Cardiac muscle cell (in vitro differentiated cells and primary cell): ENCODE measurements around the gene PPM1D. TPM values are rescaled to one million over a fixed set of nuclear protein-coding genes. Genes with fewer than 3 reads are reported as not detected.
A peak's percentile ranks its signal among the peaks of the same experiment; 100 is the strongest.
"Not testable (repeated sequence)": the region's sequence is repeated elsewhere in the genome, so short reads cannot be mapped to it uniquely, and the experiment has no call there.

Experiments used
- DNase-seq, 2 donors: peaks; one replicate each; pipeline versions ENCODE4 v3.0.0 to v3.0.0-alpha.2; 2010 to 2017; ENCODE audit warnings: low read depth in 1 of 2, low spot score in 1 of 2
- H3K27ac ChIP-seq: fragments of 200-600 bp; sonication (generic); 2 replicates; pipeline ENCODE4 v1.5.1; 2016
- H3K27me3 ChIP-seq: fragments of 200-600 bp; sonication (generic); 2 replicates; pipeline ENCODE4 v1.6.0; 2016; ENCODE audit warnings: control low read depth
- H3K36me3 ChIP-seq: fragments of 200-600 bp; sonication (generic); 2 replicates; pipeline ENCODE4 v1.5.1; 2016; ENCODE audit warnings: control low read depth
- H3K4me1 ChIP-seq: fragments of 200-600 bp; sonication (generic); 2 replicates; pipeline ENCODE4 v1.8.1; 2017; ENCODE audit warnings: low read depth, mild to moderate bottlenecking, mixed run types
- H3K4me3 ChIP-seq: fragments of 200-600 bp; sonication (generic); 2 replicates; pipeline ENCODE4 v1.5.1; 2016; ENCODE audit warnings: mild to moderate bottlenecking
- H3K9me3 ChIP-seq: fragments of 200-600 bp; sonication (generic); 2 replicates; pipeline ENCODE4 v1.5.1; 2017; ENCODE audit warnings: low read depth, mild to moderate bottlenecking, control low read depth
- polyA plus RNA-seq: library from polyadenylated mRNA; unstranded; fragments of >200 nt; fragmentation: Nextera tagmentation; extraction: Ambion mirVana; gene quantifications from 2 replicates; pipeline ENCODE4 v1.2.1, GENCODE V29; 2016
- total RNA-seq: library from RNA; depleted of rRNA; stranded (reverse); fragments of >200 nt; gene quantifications from 2 replicates; pipeline ENCODE4 v1.2.3, GENCODE V29; 2016
- TF ChIP-seq, protein P1 (sequence below): IDR thresholded peaks from 2 replicates; pipeline ENCODE4 v1.5.1; 2012; ENCODE audit warnings: low read depth, mild to moderate bottlenecking, low read length

The PPM1D gene
- total and polyA plus RNA-seq, 2 experiments from 2014 or later, result 7.7 to 16.3 TPM

GRCh38 chr17:60610473-60610872 is 10.5 kb downstream of the PPM1D start:
- Histone ChIP-seq H3K36me3 (no peaks in the 10 kb centered on the region), H3K4me1 (peaks cover 3% of the 10 kb centered on the region), H3K4me3 (no peak overlapping the region), H3K27ac (no peak overlapping the region), H3K9me3 (no peaks in the 10 kb centered on the region), H3K27me3 (no peaks in the 10 kb centered on the region)
- DNase-seq, result peak in 1 of 2 donors; percentile 70
- TF ChIP-seq, protein P1, sequence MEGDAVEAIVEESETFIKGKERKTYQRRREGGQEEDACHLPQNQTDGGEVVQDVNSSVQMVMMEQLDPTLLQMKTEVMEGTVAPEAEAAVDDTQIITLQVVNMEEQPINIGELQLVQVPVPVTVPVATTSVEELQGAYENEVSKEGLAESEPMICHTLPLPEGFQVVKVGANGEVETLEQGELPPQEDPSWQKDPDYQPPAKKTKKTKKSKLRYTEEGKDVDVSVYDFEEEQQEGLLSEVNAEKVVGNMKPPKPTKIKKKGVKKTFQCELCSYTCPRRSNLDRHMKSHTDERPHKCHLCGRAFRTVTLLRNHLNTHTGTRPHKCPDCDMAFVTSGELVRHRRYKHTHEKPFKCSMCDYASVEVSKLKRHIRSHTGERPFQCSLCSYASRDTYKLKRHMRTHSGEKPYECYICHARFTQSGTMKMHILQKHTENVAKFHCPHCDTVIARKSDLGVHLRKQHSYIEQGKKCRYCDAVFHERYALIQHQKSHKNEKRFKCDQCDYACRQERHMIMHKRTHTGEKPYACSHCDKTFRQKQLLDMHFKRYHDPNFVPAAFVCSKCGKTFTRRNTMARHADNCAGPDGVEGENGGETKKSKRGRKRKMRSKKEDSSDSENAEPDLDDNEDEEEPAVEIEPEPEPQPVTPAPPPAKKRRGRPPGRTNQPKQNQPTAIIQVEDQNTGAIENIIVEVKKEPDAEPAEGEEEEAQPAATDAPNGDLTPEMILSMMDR, result no peak

- H3K36me3 ChIP-seq, H3K4me3 ChIP-seq, H3K27ac ChIP-seq, H3K9me3 ChIP-seq, H3K27me3 ChIP-seq, DNase-seq, H3K4me1 ChIP-seq: not testable (repeated sequence)
These were observed 11.3 kb downstream of the PPM1D start for GRCh38 chr17:60611321-60611720.

DNA sequence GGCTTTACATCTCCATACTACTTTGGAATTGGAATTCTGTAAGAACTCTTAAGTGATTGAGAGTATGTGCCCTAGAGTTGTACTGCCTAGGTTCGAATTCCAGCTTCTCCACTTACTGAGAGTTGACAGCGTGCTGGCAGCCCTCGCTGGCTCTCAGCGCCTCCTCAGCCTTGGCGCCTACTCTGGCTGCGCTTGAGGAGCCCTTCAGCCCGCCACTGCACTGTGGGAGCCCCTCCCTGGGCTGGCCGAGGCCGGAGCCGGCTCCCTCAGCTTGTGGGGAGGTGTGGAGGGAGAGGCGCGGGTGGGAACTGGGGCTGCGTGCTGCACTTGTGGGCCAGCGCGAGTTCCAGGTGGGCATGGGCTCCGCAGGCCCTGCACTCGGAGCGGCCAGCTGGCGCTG is 13.3 kb downstream of the PPM1D start:
- Histone ChIP-seq H3K36me3 (no peaks in the 10 kb centered on the region), H3K27ac (no peak overlapping the region), H3K27me3 (no peaks in the 10 kb centered on the region), H3K9me3 (no peaks in the 10 kb centered on the region), H3K4me3 (no peak overlapping the region), H3K4me1 (peaks cover 3% of the 10 kb centered on the region)
- TF ChIP-seq, protein P1, result no peak
- no peak for DNase-seq

DNA sequence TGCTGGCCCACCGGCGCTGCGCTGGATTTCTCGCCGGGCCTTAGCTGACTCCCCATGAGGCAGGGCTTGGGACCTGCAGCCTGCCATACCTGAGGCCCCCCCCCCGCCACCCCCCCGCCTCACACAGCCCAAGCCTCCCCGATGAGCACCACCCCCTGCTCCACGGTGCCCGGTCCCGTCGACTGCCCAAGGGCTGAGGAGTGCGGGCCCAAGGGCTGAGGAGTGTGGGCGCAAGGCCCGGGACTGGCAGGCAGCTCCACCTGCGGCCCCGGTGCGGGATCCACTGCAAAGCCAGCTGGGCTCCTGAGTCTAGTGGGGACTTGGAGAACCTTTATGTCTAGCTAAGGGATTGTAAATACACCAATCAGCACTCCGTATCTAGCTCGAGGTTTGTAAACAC is 13.8 kb downstream of the PPM1D start:
- DNase-seq, H3K27ac ChIP-seq, H3K27me3 ChIP-seq, H3K4me3 ChIP-seq, H3K9me3 ChIP-seq, H3K36me3 ChIP-seq, H3K4me1 ChIP-seq: not testable (repeated sequence)

- not testable (repeated sequence) for H3K36me3 ChIP-seq, H3K27ac ChIP-seq, DNase-seq, H3K9me3 ChIP-seq, H3K27me3 ChIP-seq, H3K4me1 ChIP-seq, H3K4me3 ChIP-seq
These were observed 14.3 kb downstream of the PPM1D start for GRCh38 chr17:60614247-60614646.

DNA sequence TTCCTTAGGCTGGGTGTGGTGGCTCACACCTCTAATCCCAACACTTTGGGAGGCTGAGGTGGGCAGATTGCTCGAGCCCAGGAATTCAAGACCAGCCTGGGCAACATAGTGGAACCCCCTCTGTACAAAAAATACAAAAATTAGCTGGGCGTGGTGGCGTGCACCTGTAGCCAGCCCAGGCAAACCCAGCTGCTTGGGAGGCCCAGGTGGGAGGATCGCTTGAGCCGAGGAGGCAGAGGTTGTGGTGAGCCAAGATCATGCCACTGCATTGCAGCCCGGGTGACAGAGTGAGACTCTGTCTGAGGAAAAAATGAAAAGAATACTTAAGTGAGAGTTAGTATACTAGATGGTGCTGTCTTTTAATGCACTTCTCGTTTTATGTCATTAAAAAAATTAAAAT is 15.1 kb downstream of the PPM1D start:
- TF ChIP-seq, protein P1, result no peak
- Histone ChIP-seq H3K27me3 (no peaks in the 10 kb centered on the region), H3K36me3 (no peaks in the 10 kb centered on the region), H3K4me1 (peaks cover 3% of the 10 kb centered on the region), H3K4me3 (no peak overlapping the region), H3K27ac (no peak overlapping the region), H3K9me3 (no peaks in the 10 kb centered on the region)
- no peak for DNase-seq

DNA sequence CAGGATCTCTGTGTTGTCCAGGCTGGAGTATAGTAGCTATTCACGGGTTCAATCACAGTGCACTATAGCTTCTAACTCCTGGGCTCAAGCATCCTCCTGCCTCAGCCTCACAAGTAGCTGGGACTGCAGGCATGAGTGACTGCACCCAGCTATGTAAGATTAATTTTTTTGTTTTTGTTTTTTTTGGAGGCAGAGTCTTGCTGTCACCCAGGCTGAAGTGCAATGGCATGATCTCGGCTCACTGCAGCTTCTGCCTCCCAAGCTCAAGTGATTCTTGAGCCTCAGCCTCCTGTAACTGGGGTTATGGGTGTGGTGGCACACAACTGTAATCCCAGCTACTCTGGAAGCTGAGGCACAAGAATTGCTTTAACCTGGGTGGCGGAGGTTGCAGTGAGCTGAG is 15.8 kb downstream of the PPM1D start:
- Histone ChIP-seq H3K4me1 (no peaks in the 10 kb centered on the region), H3K27ac (no peak overlapping the region), H3K36me3 (no peaks in the 10 kb centered on the region), H3K27me3 (no peaks in the 10 kb centered on the region), H3K4me3 (no peak overlapping the region), H3K9me3 (no peaks in the 10 kb centered on the region)
- TF ChIP-seq, protein P1, result no peak
- no peak for DNase-seq
